Smooth muscle cell (in vitro differentiated cells): ENCODE measurements around the gene PRSS53. TPM values are rescaled to one million over a fixed set of nuclear protein-coding genes. Genes with fewer than 3 reads are reported as not detected.

Experiments used
- DNase-seq: peaks from one replicate; lab custom pipeline; 2025; ENCODE audit not compliant: unreplicated experiment; lab: John Stamatoyannopoulos, UW
- H2AFZ ChIP-seq: fragments of 200-600 bp; sonication (generic); 2 replicates; pipeline ENCODE4 v1.6.0; 2016; ENCODE audit warnings: antibody characterized with exemption, low read depth, mild to moderate bottlenecking
- H3F3A ChIP-seq: fragments of 200-600 bp; sonication (generic); 2 replicates; pipeline ENCODE4 v1.6.0; 2017; ENCODE audit warnings: antibody characterized with exemption, low read depth
- H3K27ac ChIP-seq: fragments of 200-600 bp; sonication (generic); 2 replicates; pipeline ENCODE4 v1.5.1; 2016; ENCODE audit warnings: low read depth, mild to moderate bottlenecking
- H3K27me3 ChIP-seq: fragments of 200-600 bp; sonication (generic); 2 replicates; pipeline ENCODE4 v1.6.1; 2016; ENCODE audit warnings: low read depth, mild to moderate bottlenecking
- H3K36me3 ChIP-seq: fragments of 200-600 bp; sonication (generic); 2 replicates; pipeline ENCODE4 v1.5.1; 2016; ENCODE audit warnings: low read depth
- H3K4me1 ChIP-seq: fragments of 200-600 bp; sonication (generic); 2 replicates; pipeline ENCODE4 v1.5.1; 2016; ENCODE audit warnings: low read depth
- H3K4me2 ChIP-seq: fragments of 200-600 bp; sonication (generic); 2 replicates; pipeline ENCODE4 v1.6.0; 2016; ENCODE audit warnings: mild to moderate bottlenecking
- H3K4me3 ChIP-seq: fragments of 200-600 bp; sonication (generic); 2 replicates; pipeline ENCODE4 v1.5.1; 2016; ENCODE audit warnings: mild to moderate bottlenecking
- H3K79me2 ChIP-seq: fragments of 200-600 bp; sonication (generic); 2 replicates; pipeline ENCODE4 v1.6.0; 2016; ENCODE audit warnings: low read depth, mild to moderate bottlenecking
- H3K9ac ChIP-seq: fragments of 200-600 bp; sonication (generic); 2 replicates; pipeline ENCODE4 v1.6.0; 2016; ENCODE audit warnings: low read depth
- H3K9me3 ChIP-seq: fragments of 200-600 bp; sonication (generic); replicated peaks from 2 replicates; pipeline ENCODE4 v1.5.1; 2016; ENCODE audit warnings: low read depth
- H4K20me1 ChIP-seq: fragments of 200-600 bp; sonication (generic); 2 replicates; pipeline ENCODE4 v1.6.0; 2016; ENCODE audit warnings: low read depth
- WGBS: methylation state at CpG from one replicate; pipeline ENCODE4 v1.1.7; 2016; ENCODE audit warnings: low lambda C conversion rate; 5-methylcytosine and 5-hydroxymethylcytosine counted together
- polyA plus RNA-seq: library from polyadenylated mRNA; unstranded; fragments of >200 nt; fragmentation: Nextera tagmentation; extraction: Ambion mirVana; gene quantifications from 2 replicates; pipeline ENCODE4 v1.2.1, GENCODE V29; 2016
- total RNA-seq: library from RNA; depleted of rRNA; stranded (reverse); fragments of >200 nt; gene quantifications from 2 replicates; pipeline ENCODE4 v1.2.3, GENCODE V29; 2014
- TF ChIP-seq, protein P1 (sequence below): fragments of 200-600 bp; sonication (generic); IDR thresholded peaks from 2 replicates; pipeline ENCODE4 v1.5.1; 2017; ENCODE audit warnings: borderline replicate concordance, mild to moderate bottlenecking, antibody characterized with exemption; ENCODE audit not compliant: insufficient read depth, poor library complexity, severe bottlenecking

Gene PRSS53
- total and polyA plus RNA-seq, 2 experiments from 2014 or later, result 0.66 to 6.3 TPM

DNA sequence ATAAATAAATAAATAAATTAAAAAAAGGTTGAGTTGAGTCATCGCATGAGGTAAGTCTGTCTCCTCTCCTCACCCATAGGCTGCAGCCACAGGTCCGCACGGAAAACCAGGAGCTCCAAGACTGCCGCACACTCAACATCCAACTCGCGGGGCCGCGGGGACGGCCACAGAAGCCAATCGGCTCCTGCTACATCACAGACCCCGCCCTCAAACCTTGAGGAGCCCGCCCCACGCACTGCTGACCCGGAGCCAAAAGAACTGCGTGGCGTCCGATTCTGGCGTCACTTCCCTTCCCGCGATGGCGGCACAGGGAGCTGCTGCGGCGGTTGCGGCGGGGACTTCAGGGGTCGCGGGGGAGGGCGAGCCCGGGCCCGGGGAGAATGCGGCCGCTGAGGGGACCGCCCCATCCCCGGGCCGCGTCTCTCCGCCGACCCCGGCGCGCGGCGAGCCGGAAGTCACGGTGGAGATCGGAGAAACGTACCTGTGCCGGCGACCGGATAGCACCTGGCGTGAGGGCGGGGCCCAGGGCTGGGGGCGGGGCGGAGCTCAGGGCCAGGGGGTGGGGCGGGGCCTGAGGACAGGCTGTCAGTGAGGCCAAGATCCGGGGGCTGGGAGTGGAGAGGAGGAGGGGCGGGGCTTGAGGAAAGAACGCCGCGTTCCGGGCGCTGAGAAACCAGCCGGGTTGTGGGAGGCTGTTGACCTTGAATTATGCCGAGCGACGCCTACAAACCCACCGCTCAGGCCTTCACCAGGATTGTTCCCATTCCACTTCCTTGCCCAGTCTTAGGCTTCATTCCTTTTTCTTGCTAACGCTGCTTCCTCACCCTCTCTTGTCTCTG lies 28.9 kb upstream of the PRSS53 start, which contains the start of gene KAT8:
Gene KAT8 (plus strand): TSS at position 281 of the 839 bp plus-strand sequence. CDS start 18 bp downstream, at position 299.
- peak within 1 kb of the TSS; percentile 73 for H3K4me3 ChIP-seq
- H4K20me1 ChIP-seq, result no peaks in the 10 kb centered on the region
- peak within 1 kb of the TSS; percentile 98 for H3K4me2 ChIP-seq
- H3K27me3 ChIP-seq, result no peaks in the 10 kb centered on the region
- no peaks in the 10 kb centered on the region for H3K36me3 ChIP-seq
- peaks cover 23% of the 10 kb centered on the region for H3F3A ChIP-seq
- H3K4me1 ChIP-seq, result no peaks in the 10 kb centered on the region
- H2AFZ ChIP-seq, result no peak within 1 kb of the TSS
- peak; percentile 97 for DNase-seq
- TF ChIP-seq, protein P1, sequence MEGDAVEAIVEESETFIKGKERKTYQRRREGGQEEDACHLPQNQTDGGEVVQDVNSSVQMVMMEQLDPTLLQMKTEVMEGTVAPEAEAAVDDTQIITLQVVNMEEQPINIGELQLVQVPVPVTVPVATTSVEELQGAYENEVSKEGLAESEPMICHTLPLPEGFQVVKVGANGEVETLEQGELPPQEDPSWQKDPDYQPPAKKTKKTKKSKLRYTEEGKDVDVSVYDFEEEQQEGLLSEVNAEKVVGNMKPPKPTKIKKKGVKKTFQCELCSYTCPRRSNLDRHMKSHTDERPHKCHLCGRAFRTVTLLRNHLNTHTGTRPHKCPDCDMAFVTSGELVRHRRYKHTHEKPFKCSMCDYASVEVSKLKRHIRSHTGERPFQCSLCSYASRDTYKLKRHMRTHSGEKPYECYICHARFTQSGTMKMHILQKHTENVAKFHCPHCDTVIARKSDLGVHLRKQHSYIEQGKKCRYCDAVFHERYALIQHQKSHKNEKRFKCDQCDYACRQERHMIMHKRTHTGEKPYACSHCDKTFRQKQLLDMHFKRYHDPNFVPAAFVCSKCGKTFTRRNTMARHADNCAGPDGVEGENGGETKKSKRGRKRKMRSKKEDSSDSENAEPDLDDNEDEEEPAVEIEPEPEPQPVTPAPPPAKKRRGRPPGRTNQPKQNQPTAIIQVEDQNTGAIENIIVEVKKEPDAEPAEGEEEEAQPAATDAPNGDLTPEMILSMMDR, result no peak
- H3K9ac ChIP-seq, result peak within 1 kb of the TSS; percentile 98
- H3K79me2 ChIP-seq, result peaks cover 22% of the 10 kb centered on the region
- no peaks in the 10 kb centered on the region for H3K9me3 ChIP-seq
- H3K27ac ChIP-seq, result peak within 1 kb of the TSS; percentile 100
- WGBS, result 2% methylated on average over 27 of the region's 68 CpGs

DNA sequence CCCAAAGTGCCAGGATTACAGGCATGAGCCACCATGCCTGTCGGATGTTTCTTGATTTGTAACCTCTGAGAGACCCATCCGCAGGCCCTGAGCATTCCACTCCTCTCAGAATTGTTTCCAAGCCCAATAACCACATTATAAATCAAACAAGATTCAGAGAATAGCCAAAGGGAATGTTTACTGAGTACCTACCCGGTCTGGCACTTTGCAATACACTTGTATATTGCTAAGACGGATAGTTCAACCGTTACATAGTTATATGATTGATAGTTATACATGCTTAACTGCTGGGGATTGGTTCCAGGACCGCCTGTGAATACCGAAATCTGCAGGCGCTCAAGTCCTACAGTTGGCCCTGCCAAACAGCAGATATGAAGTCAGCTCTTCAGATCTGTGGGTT lies 25.7 kb upstream of the PRSS53 start:
- H3K9ac ChIP-seq, result no peak overlapping the region
- H3K27ac ChIP-seq, result no peak overlapping the region
- DNase-seq, result no peak
- WGBS, result 96% methylated on average over 8 of the region's 8 CpGs
- no peaks in the 10 kb centered on the region for H4K20me1 ChIP-seq
- peaks cover 16% of the 10 kb centered on the region for H3K79me2 ChIP-seq
- H3K9me3 ChIP-seq, result no peaks in the 10 kb centered on the region
- no peaks in the 10 kb centered on the region for H3K36me3 ChIP-seq
- H3K4me1 ChIP-seq, result no peaks in the 10 kb centered on the region
- no peak overlapping the region for H2AFZ ChIP-seq
- peaks cover 23% of the 10 kb centered on the region for H3F3A ChIP-seq
- TF ChIP-seq, protein P1, result no peak
- no peaks in the 10 kb centered on the region for H3K27me3 ChIP-seq
- H3K4me3 ChIP-seq, result no peak overlapping the region
- H3K4me2 ChIP-seq, result no peak overlapping the region

DNA sequence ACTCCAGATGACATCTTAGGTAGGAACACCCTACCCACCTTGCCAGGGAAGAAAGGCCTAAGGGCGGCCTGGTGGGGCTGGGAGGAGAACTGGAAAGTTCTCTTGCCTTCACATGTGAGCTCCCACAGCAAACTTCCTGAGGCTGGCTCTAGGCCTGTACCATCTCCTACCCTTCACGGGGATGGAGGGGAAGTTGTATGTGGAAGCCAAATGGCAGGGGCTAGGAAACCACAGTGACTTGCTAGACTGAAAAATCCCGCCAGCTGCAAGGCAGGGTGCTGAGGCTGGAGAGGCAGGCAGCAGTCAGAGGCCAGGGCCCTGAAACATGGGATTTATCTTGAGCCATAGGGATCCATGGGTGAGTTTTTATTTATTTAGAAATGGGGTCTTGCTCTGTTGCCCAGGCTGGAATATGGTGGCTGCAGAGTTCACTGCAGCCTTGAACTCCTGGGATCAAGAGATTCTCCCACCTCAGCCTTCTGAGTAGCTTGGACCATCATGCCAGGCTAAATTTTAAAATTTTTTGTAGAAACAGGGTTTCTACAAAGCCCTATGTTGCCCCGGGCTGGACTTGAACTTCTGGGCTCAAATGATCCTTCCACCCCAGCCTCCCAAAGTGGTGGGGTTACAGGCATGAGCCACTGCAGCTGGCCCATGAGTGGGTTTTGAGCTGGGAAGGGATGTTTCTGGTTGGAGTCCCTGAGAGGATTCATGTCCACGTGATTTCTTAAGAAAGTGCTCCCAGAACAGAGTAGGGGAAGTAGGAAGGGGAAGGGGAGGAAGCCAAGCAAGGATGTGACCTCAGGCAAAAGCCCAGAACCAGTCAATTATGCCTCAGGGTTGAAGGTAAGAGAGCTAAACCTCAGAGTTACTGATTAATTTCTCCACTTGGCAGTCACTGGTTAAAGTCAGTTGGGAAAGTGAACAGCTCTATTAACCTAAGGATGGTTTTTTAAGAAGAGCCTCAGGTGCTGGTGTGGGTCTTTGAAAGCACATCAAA lies 24.7 kb upstream of the PRSS53 start:
- H3K4me3 ChIP-seq, result no peak overlapping the region
- peaks cover 4% of the 10 kb centered on the region for H3K4me1 ChIP-seq
- TF ChIP-seq, protein P1, result no peak
- H3K9ac ChIP-seq, result no peak overlapping the region
- peaks cover 18% of the 10 kb centered on the region for H3F3A ChIP-seq
- no peak overlapping the region for H2AFZ ChIP-seq
- no peak overlapping the region for H3K27ac ChIP-seq
- no peak for DNase-seq
- H3K36me3 ChIP-seq, result no peaks in the 10 kb centered on the region
- 92% methylated on average over 5 of the region's 5 CpGs for WGBS
- no peak overlapping the region for H3K4me2 ChIP-seq
- H4K20me1 ChIP-seq, result no peaks in the 10 kb centered on the region
- H3K9me3 ChIP-seq, result no peaks in the 10 kb centered on the region
- H3K79me2 ChIP-seq, result peaks cover 17% of the 10 kb centered on the region
- H3K27me3 ChIP-seq, result no peaks in the 10 kb centered on the region
